IgD-negative memory B cell (primary cell): ENCODE measurements around the gene POLN. TPM values are rescaled to one million over a fixed set of nuclear protein-coding genes. Genes with fewer than 3 reads are reported as not detected.
"Not testable (repeated sequence)": the region's sequence is repeated elsewhere in the genome, so short reads cannot be mapped to it uniquely, and the experiment has no call there.

Experiments
- H3K27ac Mint-ChIP-seq, 3 donors: one replicate each; pipeline ENCODE4 v1.8.0; 2020 to 2022; ENCODE audit warnings: mild to moderate bottlenecking in 3 of 3, mixed read lengths in 3 of 3, moderate library complexity in 1 of 3
- H3K27me3 Mint-ChIP-seq: one replicate; pipeline ENCODE4 v1.8.0; 2021; ENCODE audit warnings: mixed read lengths
- H3K36me3 Mint-ChIP-seq: one replicate; pipeline ENCODE4 v1.8.0; 2020; ENCODE audit warnings: mild to moderate bottlenecking, mixed read lengths
- H3K4me1 Mint-ChIP-seq, 3 donors: one replicate each; pipeline ENCODE4 v1.8.0; 2020 to 2022; ENCODE audit warnings: mixed read lengths in 3 of 3, mild to moderate bottlenecking in 1 of 3
- H3K4me3 Mint-ChIP-seq, 4 donors: one replicate each; pipeline ENCODE4 v1.8.0; 2020 to 2022; ENCODE audit warnings: mild to moderate bottlenecking in 4 of 4, mixed read lengths in 4 of 4, moderate library complexity in 3 of 4
- H3K9me3 Mint-ChIP-seq, 3 donors: one replicate each; pipeline ENCODE4 v1.8.0; 2020 to 2021; ENCODE audit warnings: mixed read lengths in 3 of 3, mild to moderate bottlenecking in 1 of 3
- polyA plus RNA-seq: library from polyadenylated mRNA; unstranded; fragments of 300-500 nt; fragmentation: Illumina TruSeq; gene quantifications from one replicate; pipeline ENCODE4 v1.2.3, GENCODE V29; 2021

Gene POLN
- polyA plus RNA-seq, 1 donor from 2014 or later: 0.09 TPM

GRCh38 chr4:2166253-2166652 lies 75.7 kb downstream of the POLN start:
- Mint-ChIP-seq H3K36me3 (peaks cover 5% of the 10 kb centered on the region), H3K4me1 (peaks cover 0 to 6% (median 6%) of the 10 kb centered on the region in 3 donors), H3K27me3 (no peaks in the 10 kb centered on the region), H3K4me3 (no peak overlapping the region), H3K9me3 (peaks cover 0 to 4% (median 0%) of the 10 kb centered on the region in 3 donors), H3K27ac (no peak overlapping the region)

- no peak overlapping the region for H3K4me3 Mint-ChIP-seq
- H3K4me1 Mint-ChIP-seq: peaks cover 0 to 6% (median 5%) of the 10 kb centered on the region in 3 donors
- H3K9me3 Mint-ChIP-seq: peaks cover 0 to 4% (median 0%) of the 10 kb centered on the region in 3 donors
- no peaks in the 10 kb centered on the region for H3K27me3 Mint-ChIP-seq
- no peak overlapping the region for H3K27ac Mint-ChIP-seq
- H3K36me3 Mint-ChIP-seq: peaks cover 5% of the 10 kb centered on the region
Measured at GRCh38 chr4:2165391-2165790, 76.5 kb downstream of the POLN start.

- peaks cover 0 to 3% (median 1%) of the 10 kb centered on the region in 3 donors for H3K4me1 Mint-ChIP-seq
- H3K9me3 Mint-ChIP-seq: peaks cover 0 to 4% (median 0%) of the 10 kb centered on the region in 3 donors
- H3K4me3 Mint-ChIP-seq: no peak overlapping the region
- H3K27ac Mint-ChIP-seq: no peak overlapping the region
- H3K36me3 Mint-ChIP-seq: peaks cover 4% of the 10 kb centered on the region
- no peaks in the 10 kb centered on the region for H3K27me3 Mint-ChIP-seq
Measured at GRCh38 chr4:2163311-2163821, 78.6 kb downstream of the POLN start.

GRCh38 chr4:2161092-2161703 lies 80.7 kb downstream of the POLN start:
- H3K4me3 Mint-ChIP-seq, H3K27me3 Mint-ChIP-seq, H3K27ac Mint-ChIP-seq, H3K9me3 Mint-ChIP-seq, H3K4me1 Mint-ChIP-seq, H3K36me3 Mint-ChIP-seq: not testable (repeated sequence)

DNA sequence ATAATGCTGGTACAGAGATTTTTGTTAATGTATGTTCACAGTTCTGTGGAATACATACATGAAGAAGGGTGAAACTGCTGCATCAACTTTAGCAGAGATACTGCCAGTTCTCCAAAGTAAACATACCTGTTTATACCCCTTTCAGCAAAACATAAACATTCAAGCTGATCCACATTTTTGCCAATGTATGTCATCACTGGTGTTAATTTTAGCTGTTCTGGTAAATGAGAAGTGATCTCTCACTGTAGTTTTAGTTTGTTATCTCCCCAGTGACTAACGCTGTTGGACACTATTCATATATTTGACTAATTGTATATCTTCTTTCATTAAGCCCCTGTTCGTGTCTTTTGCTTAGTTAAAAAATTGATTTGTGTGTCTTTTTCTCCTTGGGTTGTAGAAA lies 82.0 kb downstream of the POLN start:
- H3K27ac Mint-ChIP-seq: no peak overlapping the region
- H3K9me3 Mint-ChIP-seq: peaks cover 1 to 2% (median 2%) of the 10 kb centered on the region in 3 donors

DNA sequence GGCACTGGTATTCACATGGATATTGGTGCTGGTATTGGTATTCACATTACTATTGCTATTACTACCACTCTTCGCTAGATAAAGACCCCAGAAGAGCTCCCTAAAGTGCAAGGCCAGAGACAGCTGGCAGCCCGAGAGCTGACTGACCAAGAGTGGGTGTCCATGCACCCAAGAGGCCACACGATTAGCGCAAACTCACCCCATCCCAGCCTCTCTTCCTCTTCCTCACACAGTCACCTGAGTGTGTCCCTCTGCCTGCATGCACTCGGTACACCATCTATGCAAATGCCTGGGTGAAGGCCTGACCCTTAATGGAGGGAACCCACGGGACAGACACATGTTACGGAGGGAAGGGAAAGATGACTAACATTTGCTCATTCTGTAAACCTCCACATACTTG lies 86.7 kb downstream of the POLN start:
- H3K36me3 Mint-ChIP-seq: peaks cover 4% of the 10 kb centered on the region
- H3K27me3 Mint-ChIP-seq: no peaks in the 10 kb centered on the region
- peaks cover 0 to 8% (median 3%) of the 10 kb centered on the region in 3 donors for H3K9me3 Mint-ChIP-seq
- no peaks in the 10 kb centered on the region for H3K4me1 Mint-ChIP-seq
- H3K4me3 Mint-ChIP-seq: no peak overlapping the region
- no peak overlapping the region for H3K27ac Mint-ChIP-seq

More for the DNA sequence above, 82.0 kb downstream of the POLN start:
- Mint-ChIP-seq H3K4me1 (no peaks in the 10 kb centered on the region), H3K4me3 (no peak overlapping the region), H3K36me3 (peaks cover 4% of the 10 kb centered on the region), H3K27me3 (no peaks in the 10 kb centered on the region)

DNA sequence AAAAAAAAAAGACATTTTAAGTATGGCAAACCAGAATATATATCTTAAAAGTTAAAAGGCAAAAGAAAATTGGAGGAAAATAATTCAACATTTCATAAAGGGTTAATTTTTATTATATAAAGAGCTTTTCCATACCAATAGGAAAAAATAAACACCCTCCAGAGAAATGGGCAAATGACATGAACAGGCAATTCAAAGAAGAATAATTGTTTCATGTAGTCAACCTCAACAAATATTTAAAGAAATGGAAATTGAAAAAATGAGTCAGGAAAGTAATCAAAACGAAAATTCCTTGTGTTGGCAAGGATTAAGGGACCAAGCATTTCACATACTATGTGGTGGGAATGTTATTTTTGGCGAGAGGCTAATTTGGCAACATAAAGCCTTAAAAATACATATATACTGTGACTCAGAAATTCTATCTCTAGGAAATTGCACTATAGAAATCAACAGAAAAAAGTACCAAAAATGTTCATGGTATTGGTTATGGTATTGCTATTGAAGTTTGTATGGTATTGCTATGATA lies 87.6 kb downstream of the POLN start:
- no peak overlapping the region for H3K4me3 Mint-ChIP-seq
- H3K27ac Mint-ChIP-seq: no peak overlapping the region
- peaks cover 0 to 8% (median 3%) of the 10 kb centered on the region in 3 donors for H3K9me3 Mint-ChIP-seq
- no peaks in the 10 kb centered on the region for H3K4me1 Mint-ChIP-seq
- H3K27me3 Mint-ChIP-seq: no peaks in the 10 kb centered on the region
- H3K36me3 Mint-ChIP-seq: peaks cover 4% of the 10 kb centered on the region

DNA sequence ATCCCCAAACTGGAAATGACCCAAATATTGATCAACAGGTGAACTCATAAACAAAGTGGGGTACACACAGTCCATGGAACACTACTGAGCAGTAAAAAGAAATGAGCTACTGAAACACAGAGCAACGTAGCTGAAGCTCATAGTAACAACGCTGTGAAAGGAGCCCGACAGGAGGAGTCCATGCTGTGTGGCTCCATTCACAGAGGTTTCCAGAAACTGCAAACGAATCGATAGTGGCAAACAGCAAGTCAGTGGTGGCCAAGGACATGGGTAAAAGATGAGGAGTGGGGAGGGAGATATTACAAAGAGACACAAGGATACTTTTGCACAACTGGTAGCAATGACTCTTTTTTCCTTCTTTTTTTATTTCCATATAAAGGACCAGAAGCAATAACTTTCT lies 90.4 kb downstream of the POLN start:
- H3K27me3 Mint-ChIP-seq: no peaks in the 10 kb centered on the region
- H3K27ac Mint-ChIP-seq: no peak overlapping the region
- H3K4me3 Mint-ChIP-seq: no peak overlapping the region
- H3K4me1 Mint-ChIP-seq: peaks cover 0 to 1% (median 0%) of the 10 kb centered on the region in 3 donors
- H3K36me3 Mint-ChIP-seq: peaks cover 4% of the 10 kb centered on the region
- peaks cover 0 to 8% (median 3%) of the 10 kb centered on the region in 3 donors for H3K9me3 Mint-ChIP-seq

DNA sequence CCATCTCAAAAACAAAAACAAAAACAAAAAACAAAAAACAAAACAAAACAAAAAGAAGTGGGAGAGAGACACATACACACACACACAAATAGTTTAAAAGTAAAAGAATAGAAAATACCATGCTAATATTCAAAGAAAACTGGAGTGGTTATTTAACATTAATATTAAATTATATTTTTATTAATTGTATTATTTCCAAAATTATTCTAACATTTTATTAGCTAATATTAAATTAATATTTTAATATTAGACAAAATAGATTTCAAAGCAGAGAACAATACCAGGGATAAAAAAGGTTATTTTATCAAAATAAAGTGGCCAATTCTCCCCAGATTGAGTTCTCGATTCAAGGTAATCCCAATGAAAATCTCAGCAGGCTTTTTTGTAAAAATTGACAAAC lies 91.8 kb downstream of the POLN start:
- Mint-ChIP-seq H3K4me3 (no peak overlapping the region), H3K27me3 (no peaks in the 10 kb centered on the region), H3K27ac (no peak overlapping the region), H3K9me3 (peaks cover 0 to 8% (median 1%) of the 10 kb centered on the region in 3 donors), H3K4me1 (peaks cover 0 to 1% (median 0%) of the 10 kb centered on the region in 3 donors), H3K36me3 (peaks cover 4% of the 10 kb centered on the region)

GRCh38 chr4:2142630-2143427 lies 99.1 kb downstream of the POLN start:
- Mint-ChIP-seq H3K27ac (no peak overlapping the region), H3K4me1 (peaks cover 0 to 1% (median 0%) of the 10 kb centered on the region in 3 donors), H3K4me3 (no peak overlapping the region), H3K27me3 (no peaks in the 10 kb centered on the region), H3K9me3 (no peaks in the 10 kb centered on the region), H3K36me3 (peaks cover 5% of the 10 kb centered on the region)

- Mint-ChIP-seq H3K9me3 (no peaks in the 10 kb centered on the region), H3K36me3 (peaks cover 5% of the 10 kb centered on the region), H3K27me3 (no peaks in the 10 kb centered on the region), H3K27ac (no peak overlapping the region), H3K4me1 (no peaks in the 10 kb centered on the region), H3K4me3 (no peak overlapping the region)
Measured at GRCh38 chr4:2141762-2142451, 100.0 kb downstream of the POLN start.

DNA sequence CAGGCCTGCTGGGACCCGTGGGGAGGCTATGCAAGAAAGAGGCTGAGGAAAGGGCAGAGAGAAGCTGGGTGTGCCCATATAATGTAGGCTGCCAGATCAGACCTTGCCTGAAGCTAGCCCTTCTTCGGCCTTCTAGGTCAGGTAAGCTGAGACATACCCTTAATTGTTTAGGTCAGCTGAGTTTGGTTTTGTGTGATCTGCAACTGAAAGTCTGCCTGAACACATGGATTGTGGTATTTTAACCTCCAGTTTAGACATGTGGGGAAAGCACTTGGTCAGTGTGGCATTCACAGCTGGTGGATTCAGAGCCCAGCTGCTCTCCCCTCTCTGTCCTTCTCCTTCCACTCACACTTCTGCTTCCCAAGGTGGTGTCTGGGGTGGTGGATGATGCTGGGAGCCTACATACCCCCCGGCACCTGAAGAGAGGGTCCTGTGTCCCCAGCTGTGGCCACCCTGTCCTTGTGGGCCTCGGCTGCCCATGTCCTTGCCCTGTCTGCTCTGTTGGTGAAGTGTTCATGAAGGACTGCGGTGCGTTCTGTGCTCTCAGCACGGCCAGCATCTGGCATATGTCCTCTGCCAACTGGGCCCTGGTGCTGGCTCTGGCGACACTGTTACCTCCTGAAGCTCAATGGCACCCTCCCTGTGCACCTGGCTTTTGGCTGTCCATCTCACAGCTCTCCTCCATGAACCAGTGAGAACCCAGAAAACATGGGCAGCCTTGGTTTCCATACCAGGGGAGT lies 100.7 kb downstream of the POLN start:
- Mint-ChIP-seq H3K27me3 (no peaks in the 10 kb centered on the region), H3K36me3 (peaks cover 5% of the 10 kb centered on the region), H3K4me3 (no peak overlapping the region), H3K27ac (no peak overlapping the region), H3K4me1 (no peaks in the 10 kb centered on the region), H3K9me3 (no peaks in the 10 kb centered on the region)

DNA sequence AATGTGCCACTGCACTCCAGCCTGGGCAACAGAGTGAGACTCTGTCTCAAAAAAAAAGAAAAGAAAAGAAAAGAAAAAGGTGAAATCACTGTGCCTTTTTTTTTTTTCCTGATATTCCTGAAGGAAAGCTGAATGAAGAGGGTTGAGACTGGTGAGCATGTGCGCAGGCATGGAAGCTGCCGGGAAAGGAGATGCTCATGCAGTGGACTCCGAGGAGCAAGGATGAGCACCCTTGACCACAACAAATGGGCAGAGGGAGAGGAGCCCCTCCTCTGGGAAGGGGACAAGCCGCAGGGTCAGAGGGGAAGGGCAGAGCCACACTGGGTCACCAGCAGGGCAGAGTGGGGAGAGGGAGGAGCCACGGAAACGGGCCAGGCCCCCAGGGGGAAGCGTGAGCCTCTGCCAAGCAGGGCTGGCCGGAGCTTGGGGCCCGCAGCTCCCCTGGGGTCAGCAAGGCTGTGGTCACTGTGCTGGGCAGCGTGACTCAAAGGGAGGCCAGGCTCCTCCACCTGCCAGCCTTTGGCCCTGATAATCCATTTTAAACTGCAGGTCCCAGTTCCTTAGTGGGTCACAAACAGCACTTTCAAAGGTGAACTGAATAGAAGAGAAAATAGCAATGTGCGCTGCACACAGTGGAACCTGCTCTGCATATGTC lies 102.9 kb downstream of the POLN start:
- Mint-ChIP-seq H3K4me3 (no peak overlapping the region), H3K27ac (no peak overlapping the region), H3K36me3 (no peaks in the 10 kb centered on the region), H3K27me3 (no peaks in the 10 kb centered on the region), H3K4me1 (peaks cover 0 to 2% (median 0%) of the 10 kb centered on the region in 3 donors), H3K9me3 (no peaks in the 10 kb centered on the region)

DNA sequence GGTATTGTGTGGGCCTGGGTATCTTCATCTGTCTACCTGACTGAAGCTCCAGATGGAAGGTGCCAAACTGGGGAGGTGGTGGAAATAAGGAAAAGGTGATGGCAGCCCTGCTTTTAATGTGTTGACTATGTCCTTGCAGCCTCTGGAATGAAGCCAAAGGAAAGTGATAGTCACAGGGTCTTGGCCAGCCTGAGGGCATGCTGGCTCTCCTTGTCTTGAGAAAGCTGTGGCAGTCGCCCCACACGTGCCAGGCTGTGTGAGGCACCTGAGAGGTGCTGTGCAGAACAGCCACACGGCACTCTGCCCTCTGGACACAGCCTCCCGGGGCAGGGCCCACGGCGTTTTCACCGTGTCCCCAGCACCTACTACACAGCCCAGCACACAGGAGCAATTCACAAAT lies 105.2 kb downstream of the POLN start:
- H3K4me1 Mint-ChIP-seq: peaks cover 0 to 2% (median 0%) of the 10 kb centered on the region in 3 donors
- no peaks in the 10 kb centered on the region for H3K36me3 Mint-ChIP-seq

More for the DNA sequence above, 105.2 kb downstream of the POLN start:
- no peak overlapping the region for H3K27ac Mint-ChIP-seq
- peaks cover 0 to 12% (median 5%) of the 10 kb centered on the region in 3 donors for H3K9me3 Mint-ChIP-seq
- H3K27me3 Mint-ChIP-seq: no peaks in the 10 kb centered on the region
- H3K4me3 Mint-ChIP-seq: no peak overlapping the region
